Rectal smooth muscle tissue (tissue), 1 donor: Measurements from ENCODE around the gene AFF1.
A peak's percentile ranks its signal among the peaks of the same experiment; 100 is the strongest.

Source experiments
- H3K27ac ChIP-seq: one replicate; pipeline ENCODE4 v1.7.0; 2013; ENCODE audit warnings: low read depth, low read length, inconsistent platforms
- H3K27me3 ChIP-seq: one replicate; pipeline ENCODE4 v1.7.0; 2013; ENCODE audit warnings: low read length; ENCODE audit not compliant: control insufficient read depth, insufficient read depth
- H3K36me3 ChIP-seq: one replicate; pipeline ENCODE4 v1.7.0; 2013; ENCODE audit warnings: low read length; ENCODE audit not compliant: control insufficient read depth, insufficient read depth
- H3K4me1 ChIP-seq: one replicate; pipeline ENCODE4 v1.7.0; 2013; ENCODE audit warnings: low read length; ENCODE audit not compliant: control insufficient read depth, insufficient read depth
- H3K4me3 ChIP-seq: one replicate; pipeline ENCODE4 v1.7.0; 2013; ENCODE audit warnings: low read length
- H3K9ac ChIP-seq: one replicate; pipeline ENCODE4 v1.7.0; 2013; ENCODE audit warnings: low read length

The AFF1 gene

DNA sequence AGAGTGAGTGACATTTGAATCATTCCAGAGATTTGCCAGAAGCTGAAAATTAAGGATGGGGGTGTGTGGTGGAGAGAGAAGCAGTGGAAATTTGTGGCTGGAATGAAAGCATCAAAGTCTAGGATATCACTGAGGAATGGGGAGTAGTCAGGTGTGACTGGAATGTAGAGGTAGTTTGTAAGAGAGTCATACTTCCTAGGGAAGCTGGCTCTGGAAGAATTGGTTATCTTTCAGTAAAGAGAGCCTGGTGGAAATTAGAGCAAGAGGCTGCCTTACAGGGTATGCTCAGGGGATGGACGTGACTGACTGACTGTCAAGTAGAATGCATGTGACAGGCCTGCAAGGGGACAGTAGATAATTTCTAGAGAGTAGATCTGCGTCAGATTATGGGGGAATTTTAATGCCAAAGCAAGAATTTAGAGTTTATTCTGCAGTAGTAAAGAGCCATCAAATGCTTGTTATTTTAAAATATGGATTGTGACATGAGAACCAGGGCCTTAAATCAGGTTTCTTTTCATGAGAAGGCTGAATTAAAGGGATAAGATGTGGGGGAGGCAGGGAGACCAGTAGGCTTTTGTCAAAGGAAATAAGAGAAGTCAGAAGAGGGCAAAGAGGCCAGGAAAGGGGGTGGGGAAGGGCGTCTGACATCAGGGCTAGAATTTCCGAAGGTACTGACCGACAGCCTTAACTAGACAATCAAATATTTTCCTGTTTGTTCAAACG lies 109.9 kb downstream of the AFF1 start:
- H3K4me1 ChIP-seq: peaks cover 37% of the 10 kb centered on the region
- H3K27ac ChIP-seq: peak overlapping the region; percentile 82
- peak overlapping the region; percentile 35 for H3K4me3 ChIP-seq

DNA sequence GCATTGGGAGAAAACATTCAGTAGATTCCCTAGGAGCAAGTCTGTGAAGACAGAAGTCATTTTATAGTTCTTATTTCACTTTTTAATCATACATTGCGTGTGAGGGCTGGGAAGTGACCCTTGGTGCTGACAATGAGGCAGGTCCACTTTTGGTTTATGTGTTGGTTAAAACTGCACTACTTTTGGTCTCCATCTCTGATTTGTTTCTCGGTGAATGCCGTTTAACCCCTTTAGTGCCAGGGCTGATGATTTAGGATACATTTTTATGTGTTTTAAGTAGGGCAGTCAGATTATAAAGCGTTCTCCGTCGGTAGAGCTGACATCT lies 110.4 kb downstream of the AFF1 start:
- H3K27me3 ChIP-seq: no peaks in the 10 kb centered on the region
- H3K9ac ChIP-seq: no peak overlapping the region
- peak overlapping the region; percentile 82 for H3K27ac ChIP-seq
- peaks cover 8% of the 10 kb centered on the region for H3K36me3 ChIP-seq
- H3K4me1 ChIP-seq: peaks cover 40% of the 10 kb centered on the region
- peak overlapping the region; percentile 35 for H3K4me3 ChIP-seq

More for the DNA sequence above, 109.9 kb downstream of the AFF1 start:
- no peaks in the 10 kb centered on the region for H3K27me3 ChIP-seq
- H3K9ac ChIP-seq: no peak overlapping the region
- H3K36me3 ChIP-seq: peaks cover 8% of the 10 kb centered on the region

- Histone ChIP-seq H3K4me3 (peak overlapping the region; percentile 35), H3K27ac (peak overlapping the region; percentile 82), H3K27me3 (no peaks in the 10 kb centered on the region), H3K4me1 (peaks cover 40% of the 10 kb centered on the region), H3K36me3 (peaks cover 8% of the 10 kb centered on the region), H3K9ac (no peak overlapping the region)
Observed at GRCh38 chr4:87045659-87046058, 110.8 kb downstream of the AFF1 start.

GRCh38 chr4:87046121-87046551 lies 111.3 kb downstream of the AFF1 start:
- H3K36me3 ChIP-seq: peaks cover 8% of the 10 kb centered on the region
- peaks cover 40% of the 10 kb centered on the region for H3K4me1 ChIP-seq
- no peak overlapping the region for H3K9ac ChIP-seq
- H3K27ac ChIP-seq: peak overlapping the region; percentile 82
- H3K27me3 ChIP-seq: no peaks in the 10 kb centered on the region
- no peak overlapping the region for H3K4me3 ChIP-seq

GRCh38 chr4:87047281-87047798 lies 112.5 kb downstream of the AFF1 start:
- H3K36me3 ChIP-seq: peaks cover 8% of the 10 kb centered on the region
- H3K4me3 ChIP-seq: no peak overlapping the region
- peaks cover 37% of the 10 kb centered on the region for H3K4me1 ChIP-seq
- H3K27ac ChIP-seq: peak overlapping the region; percentile 82
- no peak overlapping the region for H3K9ac ChIP-seq
- no peaks in the 10 kb centered on the region for H3K27me3 ChIP-seq

DNA sequence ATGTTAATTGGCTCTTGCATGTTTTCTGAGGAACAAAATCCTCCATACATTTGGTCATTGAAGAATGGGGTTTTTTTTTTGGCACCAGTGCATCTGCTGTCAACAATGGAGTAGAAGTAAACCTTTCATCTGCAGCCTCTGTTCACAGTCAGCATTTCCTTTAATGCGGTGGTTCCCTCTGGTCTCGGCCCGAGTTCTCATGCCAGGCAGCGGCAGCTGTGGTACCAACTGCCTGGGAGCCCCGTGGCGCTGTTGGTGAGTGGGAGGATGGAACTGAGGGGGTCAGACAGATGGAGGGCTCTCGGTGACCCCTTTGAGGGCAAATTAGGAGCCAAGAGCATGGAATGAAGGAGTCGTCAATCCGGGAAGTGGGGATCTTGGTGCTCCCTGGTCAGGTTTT lies 114.7 kb downstream of the AFF1 start:
- Histone ChIP-seq H3K4me1 (peaks cover 53% of the 10 kb centered on the region), H3K4me3 (no peak overlapping the region), H3K36me3 (peaks cover 8% of the 10 kb centered on the region), H3K9ac (no peak overlapping the region), H3K27me3 (no peaks in the 10 kb centered on the region), H3K27ac (peak overlapping the region; percentile 53)

- Histone ChIP-seq H3K27me3 (no peaks in the 10 kb centered on the region), H3K4me3 (no peak overlapping the region), H3K36me3 (peaks cover 8% of the 10 kb centered on the region), H3K27ac (peak overlapping the region; percentile 30), H3K4me1 (peaks cover 54% of the 10 kb centered on the region), H3K9ac (no peak overlapping the region)
Observed at GRCh38 chr4:87050596-87050995, 115.8 kb downstream of the AFF1 start.

DNA sequence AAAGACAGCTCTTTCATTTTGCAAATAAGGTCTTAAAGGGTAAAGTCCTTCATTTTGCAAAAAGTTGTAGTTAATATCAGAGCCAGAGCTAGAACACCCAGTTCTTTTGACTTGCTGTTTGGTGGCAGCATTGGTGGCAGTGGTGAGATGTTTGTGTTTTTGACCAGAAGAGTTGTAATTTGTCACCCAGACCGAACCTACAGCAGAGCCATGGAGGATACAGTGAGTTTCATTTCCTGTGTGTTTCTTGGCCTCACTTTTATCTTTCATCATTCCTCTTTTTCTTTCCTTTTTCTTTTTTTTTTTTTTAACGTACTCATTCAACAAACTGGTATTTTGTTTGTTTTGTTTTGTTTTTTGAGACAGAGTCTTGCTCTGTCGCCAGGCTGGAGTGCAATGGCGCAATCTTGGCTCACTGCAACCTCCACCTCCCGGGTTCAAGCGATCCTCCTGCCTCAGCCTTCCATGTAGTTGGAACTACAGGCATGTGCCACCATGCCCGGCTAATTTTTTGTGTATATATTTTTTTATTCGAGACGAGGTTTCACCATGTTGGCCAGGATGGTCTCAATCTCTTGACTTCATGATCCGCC lies 116.4 kb downstream of the AFF1 start:
- no peak overlapping the region for H3K9ac ChIP-seq
- H3K36me3 ChIP-seq: peaks cover 8% of the 10 kb centered on the region
- H3K27me3 ChIP-seq: no peaks in the 10 kb centered on the region
- peaks cover 53% of the 10 kb centered on the region for H3K4me1 ChIP-seq
- peak overlapping the region; percentile 30 for H3K27ac ChIP-seq
- no peak overlapping the region for H3K4me3 ChIP-seq

- no peak overlapping the region for H3K9ac ChIP-seq
- H3K36me3 ChIP-seq: no peaks in the 10 kb centered on the region
- H3K4me1 ChIP-seq: peaks cover 60% of the 10 kb centered on the region
- no peaks in the 10 kb centered on the region for H3K27me3 ChIP-seq
- no peak overlapping the region for H3K4me3 ChIP-seq
- H3K27ac ChIP-seq: peak overlapping the region; percentile 27
Observed at GRCh38 chr4:87052615-87053014, 117.8 kb downstream of the AFF1 start.

DNA sequence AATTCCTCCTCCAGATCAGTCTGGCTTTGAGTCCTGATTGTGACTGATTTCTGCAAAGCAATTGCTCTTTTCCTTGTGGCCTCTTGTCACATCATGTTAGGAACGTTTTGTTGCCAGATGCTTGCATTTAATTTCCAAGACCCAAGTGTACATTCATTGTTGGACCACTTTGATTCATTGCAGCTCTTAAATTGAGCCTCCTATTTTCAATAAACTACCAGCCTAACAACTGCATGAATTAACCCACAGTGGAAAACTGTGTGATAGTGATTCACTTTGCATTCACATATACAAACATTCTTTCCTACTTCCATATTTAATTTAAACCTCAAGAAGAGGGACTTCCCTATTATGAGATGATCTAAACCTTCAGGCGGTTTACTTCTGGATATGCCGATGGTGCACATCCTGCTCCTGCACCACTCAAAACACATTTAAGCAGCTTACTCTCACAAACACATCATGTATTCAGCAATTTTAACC lies 118.4 kb downstream of the AFF1 start:
- Histone ChIP-seq H3K4me1 (peaks cover 62% of the 10 kb centered on the region), H3K27me3 (no peaks in the 10 kb centered on the region), H3K9ac (no peak overlapping the region), H3K4me3 (no peak overlapping the region), H3K27ac (peak overlapping the region; percentile 71), H3K36me3 (no peaks in the 10 kb centered on the region)

DNA sequence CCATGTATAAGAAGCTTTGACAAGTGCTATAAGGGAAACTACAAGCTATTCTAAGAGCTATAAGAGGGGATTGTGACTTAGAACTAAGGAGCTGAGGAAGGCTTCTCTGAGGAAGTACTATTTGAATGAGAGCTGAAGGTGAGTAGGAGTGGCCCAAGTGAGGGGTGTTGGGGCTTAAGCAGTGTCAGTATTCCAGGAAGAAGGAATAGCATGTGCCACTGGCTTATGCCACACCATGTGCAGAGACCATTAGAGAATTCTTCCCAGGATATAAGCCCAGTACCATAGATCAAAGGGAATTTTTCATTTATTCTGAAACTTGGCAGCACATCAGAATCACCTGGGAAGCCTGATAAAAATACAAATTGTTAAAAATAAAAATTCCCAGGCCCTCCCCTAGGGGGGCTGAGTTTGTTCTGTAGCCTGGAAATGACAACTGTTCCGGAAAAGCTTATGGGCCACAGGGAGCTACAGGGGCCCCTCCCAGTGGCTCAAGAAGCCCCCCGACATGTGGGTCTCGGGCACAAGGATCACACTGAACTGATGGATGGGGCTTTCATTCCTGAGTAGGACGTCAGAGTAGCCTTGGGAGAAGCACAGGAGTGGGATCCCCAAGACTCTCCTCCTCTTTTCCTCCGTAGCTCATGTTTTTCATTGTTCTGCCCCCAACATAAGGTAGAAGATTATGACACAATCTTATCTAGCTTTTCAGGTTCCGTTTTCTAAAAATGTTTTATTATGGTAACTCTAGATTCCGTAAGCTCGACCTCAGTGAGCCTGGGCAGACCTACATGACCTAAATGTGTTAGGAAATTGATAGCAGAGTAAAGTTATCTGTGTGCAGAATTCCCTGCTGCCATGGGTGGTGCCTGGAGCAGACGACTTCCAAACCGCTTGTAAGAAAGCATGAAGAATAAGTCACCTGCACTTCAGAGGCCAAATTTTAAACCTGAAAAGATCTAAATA lies 119.3 kb downstream of the AFF1 start:
- Histone ChIP-seq H3K4me3 (no peak overlapping the region), H3K36me3 (no peaks in the 10 kb centered on the region), H3K9ac (no peak overlapping the region), H3K27ac (peak overlapping the region; percentile 71), H3K4me1 (peaks cover 65% of the 10 kb centered on the region), H3K27me3 (no peaks in the 10 kb centered on the region)

- Histone ChIP-seq H3K27me3 (no peaks in the 10 kb centered on the region), H3K27ac (peak overlapping the region; percentile 84), H3K4me1 (peaks cover 72% of the 10 kb centered on the region), H3K9ac (no peak overlapping the region), H3K36me3 (no peaks in the 10 kb centered on the region), H3K4me3 (no peak overlapping the region)
Observed at GRCh38 chr4:87054900-87055299, 120.1 kb downstream of the AFF1 start.
